ENCODE data around the gene OLFM2.
"Not testable (repeated sequence)": the region's sequence is repeated elsewhere in the genome, so short reads cannot be mapped to it uniquely, and the experiment has no call there.

OLFM2 gene

GRCh38 chr19:9823816-9824215 lies 112.5 kb downstream of the OLFM2 start:
- DNase-seq: no peak

- not testable (repeated sequence) for DNase-seq
Observed at GRCh38 chr19:9820034-9820433, 116.3 kb downstream of the OLFM2 start.

- no peak for DNase-seq
Observed at GRCh38 chr19:9819596-9819909, 116.8 kb downstream of the OLFM2 start.

- DNase-seq: peak; percentile 99 to 100 (median 100)
Observed at GRCh38 chr19:9818734-9819595, 117.3 kb downstream of the OLFM2 start, which contains the start of gene FBXL12. FBXL12 (minus strand) TSS chr19:9819079; CDS start chr19:9818813, 266 bp downstream.

- DNase-seq: no peak
Observed at GRCh38 chr19:9818175-9818733, 118.1 kb downstream of the OLFM2 start.

- DNase-seq: no peak
Observed at GRCh38 chr19:9811139-9811538, 125.2 kb downstream of the OLFM2 start.

GRCh38 chr19:9808855-9809824 lies 127.2 kb downstream of the OLFM2 start:
- DNase-seq: peak in 5 of 6 experiments; percentile 10 to 68 (median 58)

- no peak for DNase-seq
Observed at GRCh38 chr19:9806803-9807202, 129.5 kb downstream of the OLFM2 start.
